ENCODE measurements around the gene GALNT18.

DNA sequence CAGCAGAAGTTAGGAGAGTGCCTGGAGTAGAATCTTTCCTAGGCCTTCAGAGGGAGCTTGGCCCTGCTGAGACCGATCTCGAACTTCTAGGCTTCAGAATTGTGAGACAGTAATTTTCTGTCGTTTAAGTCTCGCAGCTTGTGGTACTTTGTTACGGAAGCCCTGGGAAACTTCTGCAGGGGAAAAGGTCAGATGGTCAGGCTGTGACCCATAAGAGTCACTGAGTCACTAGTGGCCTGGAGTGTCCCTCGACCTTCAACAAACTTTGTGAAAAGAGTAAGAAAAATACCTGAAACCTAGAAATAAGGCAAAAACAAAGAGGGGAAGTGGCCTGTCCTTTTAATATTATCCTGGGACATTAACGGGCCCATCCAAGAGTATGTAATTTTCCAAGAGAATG is 303.3 kb downstream of the GALNT18 start:
- TF ChIP-seq CTCF (optimal IDR thresholded peaks at IDR 0.05 in 1 of 3, IDR thresholded peaks at IDR 0.05 in 1 of 3, conservative IDR thresholded peaks at IDR 0.05 in 1 of 3; ENCODE audit: extremely low read depth in 1 of 3, insufficient read depth in 2 of 3, low read length in 3 of 3): no peak
- TF ChIP-seq EZH2 (IDR thresholded peaks at IDR 0.05; ENCODE audit: low read length): no peak

Data from keratinocyte (primary cell).